ENCODE measurements around the gene TTBK2.
"Not testable (repeated sequence)": the region's sequence is repeated elsewhere in the genome, so short reads cannot be mapped to it uniquely, and the experiment has no call there.

TTBK2 gene

DNA sequence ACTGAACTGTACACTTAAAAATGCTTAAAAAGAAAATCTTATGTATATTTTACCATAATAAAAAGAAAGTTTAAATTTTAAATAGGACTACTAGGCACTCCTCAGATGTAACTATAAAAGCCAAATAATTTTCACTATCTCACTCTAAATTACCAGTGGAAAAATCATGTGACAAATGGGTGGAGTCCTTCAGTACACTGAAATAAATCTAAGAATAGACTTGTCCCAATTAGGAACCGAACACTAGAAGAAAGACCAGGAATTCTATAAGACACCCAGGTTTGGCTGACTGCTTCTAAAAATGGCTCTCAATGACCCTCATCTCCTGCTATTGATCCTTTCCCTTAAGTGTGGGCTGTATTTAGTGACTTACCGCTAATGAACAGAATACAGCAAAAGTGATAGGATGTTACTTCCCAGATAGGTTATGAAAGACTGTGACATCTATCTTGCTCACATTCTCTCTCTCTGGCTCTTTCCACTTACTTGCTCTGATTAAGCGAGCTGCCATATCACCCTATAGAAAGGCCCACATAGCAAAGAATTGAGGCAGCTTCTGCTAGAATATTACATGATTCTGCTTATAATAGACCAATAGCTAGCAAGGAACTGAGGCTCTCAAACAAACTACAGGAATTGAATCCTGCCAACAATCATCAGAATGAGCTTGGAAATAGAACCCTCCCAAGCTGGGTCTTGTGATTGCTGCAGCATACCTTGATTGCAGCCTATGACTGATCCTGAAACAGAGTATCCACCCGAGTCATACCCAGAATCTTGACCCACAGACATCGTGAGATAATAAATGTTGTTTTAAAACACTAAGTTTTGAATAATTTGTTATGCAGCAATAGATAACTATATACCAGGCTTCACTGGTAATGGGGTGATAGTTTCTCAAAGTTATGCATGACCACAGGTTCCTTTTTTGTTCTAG is 16.9 kb downstream of the TTBK2 start:
- DNase-seq: no peak

DNA sequence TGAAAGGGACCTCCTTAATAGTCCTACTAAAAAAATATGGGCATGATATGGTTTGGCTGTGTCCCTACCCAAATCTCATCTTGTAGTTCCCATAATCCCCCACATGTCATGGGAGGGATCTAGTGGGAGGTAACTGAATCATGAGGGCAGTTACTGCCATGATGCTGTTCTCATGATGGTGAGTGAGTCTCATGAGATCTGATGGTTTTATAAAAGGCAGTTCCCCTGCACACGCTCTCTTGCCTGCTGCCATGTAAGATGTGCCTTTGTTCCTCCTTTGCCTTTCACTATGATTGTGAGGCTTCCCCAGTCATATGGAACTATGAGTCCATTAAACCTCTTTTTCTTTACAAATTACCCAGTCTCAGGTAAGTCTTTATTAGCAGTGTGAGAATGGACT is 26.7 kb downstream of the TTBK2 start:
- DNase-seq: not testable (repeated sequence)

DNA sequence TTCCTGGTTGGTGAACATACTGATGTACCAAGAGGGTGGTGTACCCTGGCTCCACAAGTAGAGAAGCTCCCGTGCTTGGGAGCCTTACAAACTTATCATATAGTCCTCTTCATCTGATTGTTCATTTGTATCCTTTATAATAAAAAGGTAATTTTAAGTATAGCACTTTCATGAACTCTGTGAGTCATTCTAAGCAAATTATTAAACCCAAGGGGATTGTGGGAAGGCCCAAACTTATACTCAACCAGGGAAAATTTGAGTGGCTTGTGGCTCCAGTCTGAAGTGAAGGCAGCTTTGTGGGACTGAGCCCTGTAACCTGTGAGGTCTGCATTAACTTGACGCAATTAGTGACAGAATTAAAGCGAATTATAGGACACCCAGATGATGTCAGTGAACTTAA is 29.0 kb downstream of the TTBK2 start:
- no peak for DNase-seq

DNA sequence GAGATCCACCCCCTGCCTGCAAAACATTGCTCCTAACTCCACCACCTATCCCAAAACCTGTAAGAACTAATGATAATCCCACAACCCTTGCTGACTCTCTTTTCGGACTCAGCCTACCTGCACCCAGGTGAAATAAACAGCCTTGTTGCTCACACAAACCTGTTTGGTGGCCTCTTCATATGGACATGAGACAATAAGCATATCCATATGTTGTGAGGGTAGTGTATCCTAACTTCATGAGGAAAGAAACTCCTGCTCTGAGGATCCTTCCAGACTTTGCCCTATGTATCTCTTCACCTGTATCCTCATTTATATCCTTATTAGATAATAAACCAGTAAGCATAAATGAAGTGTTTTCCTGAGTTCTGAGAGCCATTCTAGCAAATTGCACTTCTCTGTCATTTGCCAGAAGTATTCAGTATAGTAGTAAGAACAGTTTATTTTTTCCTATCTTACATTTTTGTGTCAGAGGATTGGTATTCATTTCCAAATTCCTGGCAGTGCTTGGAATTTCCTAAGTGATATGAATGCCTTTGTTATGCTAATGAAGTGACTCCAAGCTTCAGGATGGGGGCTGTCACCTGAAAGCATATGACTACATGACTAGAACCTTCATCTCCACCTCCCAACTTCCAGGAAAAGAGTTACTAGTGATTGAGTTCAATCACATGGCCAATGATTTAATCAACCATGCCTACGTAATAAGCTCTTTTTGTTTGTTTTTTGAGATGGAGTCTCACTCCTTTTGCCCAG is 30.2 kb downstream of the TTBK2 start:
- no peak for DNase-seq

DNA sequence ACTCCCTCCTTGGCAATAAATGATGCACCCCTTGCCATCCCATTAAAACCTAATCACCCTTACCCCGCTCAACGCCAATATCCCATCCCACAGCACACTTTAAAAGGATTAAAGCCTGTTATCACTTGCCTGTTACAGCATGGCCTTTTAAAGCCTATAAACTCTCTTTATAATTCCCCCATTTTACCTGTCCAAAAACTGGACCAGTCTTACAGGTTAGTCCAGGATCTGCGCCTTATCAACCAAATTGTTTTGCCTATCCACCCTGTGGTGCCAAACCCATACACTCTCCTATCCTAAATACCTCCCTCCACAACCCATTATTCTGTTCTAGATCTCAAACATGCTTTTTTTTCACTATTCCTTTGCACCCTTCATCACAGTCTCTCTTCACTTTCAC is 33.2 kb downstream of the TTBK2 start:
- DNase-seq: not testable (repeated sequence)

DNA sequence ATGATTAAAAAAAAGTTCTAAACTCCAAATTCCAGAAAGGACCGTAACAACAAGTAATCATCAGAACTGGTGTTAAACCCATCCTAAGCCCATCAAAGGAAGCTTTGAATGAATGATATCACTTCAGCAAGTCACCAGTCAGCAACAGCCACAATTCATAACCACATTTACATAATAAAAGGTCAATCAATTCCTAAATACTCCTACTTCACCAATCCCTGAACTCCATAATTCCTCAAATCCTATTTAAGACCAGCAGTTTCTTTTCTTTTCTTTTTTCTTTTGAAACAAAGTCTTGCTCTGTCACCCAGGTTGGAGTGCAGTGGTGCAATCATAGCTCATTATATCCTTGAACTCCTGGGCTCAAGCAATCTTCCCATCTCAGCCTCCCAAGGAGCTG is 40.5 kb downstream of the TTBK2 start:
- DNase-seq: no peak

DNA sequence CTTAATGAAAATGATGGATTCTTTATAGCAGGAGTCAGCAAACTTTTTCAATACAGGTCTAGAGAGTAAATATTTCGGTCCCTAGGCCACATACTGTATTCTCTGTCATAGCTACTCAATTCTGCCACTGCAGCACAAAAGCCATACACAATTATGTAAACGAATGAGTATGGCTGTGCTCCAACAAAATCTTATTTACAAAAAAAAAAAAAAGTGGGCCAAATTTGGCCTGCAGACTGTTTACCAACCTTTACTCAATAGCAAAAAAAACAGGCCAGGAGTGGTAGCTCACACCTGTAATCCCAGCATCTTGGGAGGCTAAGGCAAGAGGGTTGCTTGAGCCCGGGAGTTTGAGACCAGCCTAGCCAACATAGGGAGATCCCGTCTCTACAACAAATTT is 41.1 kb downstream of the TTBK2 start:
- peak; percentile 68 for DNase-seq

DNA sequence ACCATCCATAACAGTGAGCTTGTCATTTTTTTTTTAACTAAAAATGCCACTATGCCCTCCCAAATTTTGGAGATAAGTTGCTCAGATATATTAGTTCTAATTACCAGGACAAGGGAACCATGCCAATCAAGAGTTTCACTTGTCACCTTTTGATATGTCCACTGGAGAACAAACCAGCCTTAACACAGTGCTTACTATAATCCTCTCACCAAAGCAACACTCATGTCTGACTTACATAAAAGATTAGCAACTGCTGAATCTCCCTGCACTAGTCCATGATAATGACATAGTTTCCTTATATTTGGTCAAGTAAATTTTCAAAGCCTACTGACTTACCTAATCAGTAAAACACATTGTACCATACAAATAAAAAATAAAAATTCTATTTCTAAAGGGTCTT is 44.4 kb downstream of the TTBK2 start:
- no peak for DNase-seq

DNA sequence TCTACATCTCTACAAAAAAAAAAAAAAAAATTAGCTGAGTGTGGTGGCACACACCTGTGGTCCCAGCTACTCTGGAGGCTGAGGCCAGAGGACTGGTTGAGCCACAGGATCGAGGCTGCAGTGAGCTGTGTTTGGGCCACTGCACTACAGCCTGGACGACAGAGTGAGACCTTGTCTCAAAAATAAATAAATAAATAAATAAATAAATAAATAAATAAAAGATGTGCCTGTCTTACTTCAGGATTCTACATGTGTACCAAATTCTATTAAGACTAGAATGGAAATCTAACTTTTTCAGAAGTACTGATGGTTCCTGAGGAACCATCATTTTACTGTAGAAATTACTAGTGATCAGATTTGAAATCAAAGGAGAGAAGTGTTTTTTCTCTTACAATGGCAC is 51.9 kb downstream of the TTBK2 start:
- no peak for DNase-seq

DNA sequence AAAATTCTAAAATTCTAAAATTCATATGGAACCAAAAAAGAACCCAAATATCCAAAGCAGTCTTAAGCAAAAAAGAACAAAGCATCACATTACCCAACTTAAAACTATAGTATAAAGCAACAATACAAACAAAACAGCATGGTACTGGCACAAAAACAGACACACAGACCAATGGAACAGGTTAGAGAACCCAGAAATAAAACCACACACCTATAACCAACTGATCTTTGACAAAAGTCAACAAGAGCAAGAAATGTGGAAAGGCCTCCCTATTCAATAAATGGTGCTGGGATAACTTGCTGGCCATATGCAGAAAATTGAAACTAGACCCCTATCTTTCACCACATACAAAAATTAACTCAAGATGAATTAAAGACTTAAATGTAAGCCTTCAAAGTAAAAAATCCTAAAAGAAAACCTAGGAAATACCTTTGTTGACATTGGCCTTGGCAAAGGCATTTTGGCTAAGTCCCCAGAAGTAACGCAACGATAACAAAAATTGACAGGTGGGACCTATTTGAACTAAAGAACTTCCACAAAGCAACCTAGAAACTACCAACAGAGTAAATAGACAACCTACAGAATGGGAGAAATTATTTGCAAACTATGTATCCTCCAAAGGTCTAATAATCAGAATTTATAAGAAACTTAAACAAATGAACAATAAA is 56.9 kb downstream of the TTBK2 start:
- peak; percentile 8 for DNase-seq

DNA sequence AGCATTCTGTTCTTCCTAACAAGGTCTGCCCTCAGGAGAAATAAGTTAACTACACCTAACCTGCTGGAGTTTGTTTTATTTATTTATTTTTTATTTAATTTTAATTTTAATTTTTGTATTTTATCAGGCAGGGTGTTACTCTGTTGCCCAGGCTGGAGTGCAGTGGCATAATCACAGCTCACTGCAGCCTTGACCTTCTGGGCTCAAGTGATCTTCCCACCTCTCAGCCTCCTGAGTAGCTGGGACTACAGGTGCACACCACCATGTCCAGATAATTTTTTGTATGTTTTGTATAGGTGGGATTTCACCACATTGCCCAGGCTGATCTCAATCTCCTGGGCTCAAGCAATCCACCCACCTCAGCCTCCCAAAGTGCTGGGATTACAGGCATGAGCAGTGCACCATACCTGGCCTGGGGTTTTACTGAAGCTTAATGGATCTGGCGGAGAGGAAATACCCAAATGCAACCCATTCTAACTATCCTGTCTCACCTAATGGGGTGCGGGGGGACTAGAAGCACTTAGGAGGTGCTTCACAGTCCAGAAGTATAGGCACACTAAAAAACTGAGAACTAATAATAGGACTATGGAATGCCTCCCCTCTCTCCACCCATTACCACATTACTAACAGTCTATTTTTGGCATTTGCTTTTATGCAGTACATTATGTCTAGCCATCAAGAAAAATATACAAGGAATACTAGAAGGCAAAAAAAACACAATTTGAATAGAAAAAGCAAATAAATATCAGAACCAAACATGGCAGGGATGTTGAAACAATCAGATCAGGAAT is 61.4 kb downstream of the TTBK2 start:
- DNase-seq: no peak

DNA sequence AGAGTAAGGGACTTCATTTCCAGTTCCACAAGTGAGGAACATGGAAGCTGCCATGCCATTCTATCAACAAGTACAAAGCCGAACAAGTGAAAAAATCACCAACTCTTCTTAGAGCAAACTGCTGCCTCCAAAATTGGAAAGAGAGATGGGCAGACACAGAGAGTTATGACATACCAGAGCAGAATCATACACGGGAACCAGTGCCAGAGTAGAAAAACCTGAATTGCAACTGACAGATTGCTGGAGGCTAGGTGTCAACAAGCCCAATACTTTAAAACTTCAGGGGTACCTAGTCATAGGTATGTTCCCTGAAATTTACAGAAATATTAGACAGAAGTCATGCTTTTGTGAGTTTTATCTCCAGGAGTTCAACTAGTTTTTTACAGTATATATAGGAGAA is 62.0 kb downstream of the TTBK2 start:
- no peak for DNase-seq

DNA sequence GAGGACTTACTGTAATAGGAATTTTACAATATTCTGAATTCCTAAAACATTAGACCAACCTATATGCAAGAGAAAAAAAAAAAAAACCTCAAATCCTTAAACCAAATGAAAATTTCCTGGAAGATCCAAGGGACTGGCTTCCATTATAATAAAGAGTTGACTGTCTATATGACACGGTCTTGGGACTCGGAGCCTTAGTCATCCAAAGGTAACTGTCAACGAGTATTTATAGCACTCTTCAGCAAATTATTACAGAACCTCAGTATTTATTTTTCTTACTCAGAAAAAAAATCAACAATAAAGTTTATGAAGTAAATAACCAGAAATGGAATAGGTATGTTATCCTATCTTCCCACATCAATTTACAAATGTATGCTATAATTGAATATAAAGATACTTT is 66.0 kb downstream of the TTBK2 start:
- DNase-seq: no peak

DNA sequence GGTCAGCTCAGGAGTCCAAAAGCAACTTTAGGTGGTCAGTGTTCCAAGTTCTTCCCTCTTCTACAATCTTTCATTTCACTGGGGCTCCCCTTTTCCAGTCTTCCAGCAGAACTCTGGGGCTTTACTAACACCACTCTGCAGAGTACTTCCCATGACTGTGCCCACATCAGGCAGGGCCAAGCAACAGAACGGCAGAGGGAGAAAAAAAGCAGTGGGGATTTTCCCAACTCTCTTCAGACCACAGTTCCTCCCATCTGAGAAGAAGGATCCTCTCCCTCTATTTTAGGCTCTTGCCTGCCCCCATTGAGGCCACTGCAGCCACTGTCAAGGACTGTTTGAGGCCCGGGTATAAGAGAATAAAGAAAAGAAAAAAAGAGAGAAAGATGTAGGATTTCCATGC is 70.7 kb downstream of the TTBK2 start:
- DNase-seq: no peak

DNA sequence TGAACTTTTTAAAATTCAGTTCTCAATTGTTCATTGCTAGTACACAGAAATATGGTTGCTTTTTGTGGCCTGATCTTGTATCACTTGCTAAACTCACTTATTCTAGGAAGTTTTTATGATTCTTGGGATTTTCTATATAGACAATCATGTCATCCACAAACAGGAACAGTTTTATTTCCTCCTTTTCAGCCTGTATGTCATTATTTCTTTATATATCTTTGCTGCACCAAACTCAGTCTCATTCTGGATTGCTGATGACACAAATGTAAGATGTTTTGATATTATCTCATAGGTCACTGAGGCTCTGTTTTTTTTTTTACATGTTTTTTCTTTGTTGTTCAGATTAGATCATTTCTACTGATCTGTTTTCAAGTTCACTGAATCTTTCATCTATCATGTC is 71.7 kb downstream of the TTBK2 start:
- DNase-seq: no peak

DNA sequence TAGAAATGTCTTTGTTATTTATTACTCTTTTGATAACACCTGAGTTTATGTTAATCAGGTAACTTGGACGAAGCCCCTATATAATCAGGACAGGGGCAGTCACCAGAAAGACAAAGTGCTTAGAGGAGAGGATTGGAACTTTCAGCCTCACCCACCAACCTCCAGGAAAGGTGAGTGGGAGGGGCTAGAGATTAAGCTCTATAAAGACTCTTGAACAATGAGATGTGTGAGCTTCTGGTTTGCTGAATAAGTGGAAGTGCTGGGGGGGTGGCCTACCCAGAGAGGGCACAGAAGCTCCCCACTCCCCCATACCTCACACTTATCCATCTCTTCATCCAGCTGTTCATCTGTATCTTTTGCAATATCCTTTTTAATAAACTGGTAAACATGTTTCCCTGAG is 73.9 kb downstream of the TTBK2 start:
- DNase-seq: no peak

DNA sequence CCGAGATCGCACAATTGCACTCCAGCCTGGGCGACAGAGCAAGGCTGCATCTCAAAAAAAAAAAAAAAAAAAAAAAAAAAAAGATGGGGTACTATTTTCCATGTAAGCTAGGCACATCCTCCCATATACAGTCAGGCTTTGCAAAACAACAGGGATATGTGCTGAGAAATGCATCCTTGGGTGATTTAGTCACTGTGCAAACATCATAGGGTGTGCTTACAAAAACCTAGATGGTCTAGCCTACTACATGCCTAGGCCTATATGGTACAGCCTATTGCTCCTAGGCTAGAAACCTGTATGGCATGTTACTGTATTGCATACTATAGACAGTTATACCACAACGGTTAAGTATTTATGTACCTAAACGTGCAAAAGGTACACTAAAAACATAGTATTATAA is 75.0 kb downstream of the TTBK2 start:
- no peak for DNase-seq

DNA sequence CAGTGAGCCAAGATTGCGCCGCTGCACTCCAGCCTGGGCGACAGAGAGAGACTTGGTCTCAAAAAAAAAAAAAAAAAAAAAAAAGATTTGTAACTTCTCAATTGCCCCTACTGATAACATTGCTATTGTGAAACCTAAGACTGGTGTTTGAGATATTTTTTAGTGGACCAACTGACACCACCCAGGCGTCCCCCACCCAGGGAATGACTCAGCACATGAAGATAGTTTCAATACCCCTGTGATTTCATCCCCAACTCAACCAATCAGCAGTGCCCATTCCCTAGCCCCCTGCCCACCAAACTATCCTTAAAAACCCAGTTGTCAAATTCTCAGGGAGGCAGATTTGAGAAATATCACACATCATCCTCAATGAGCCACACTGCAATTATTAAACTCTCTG is 76.9 kb downstream of the TTBK2 start:
- DNase-seq: no peak

DNA sequence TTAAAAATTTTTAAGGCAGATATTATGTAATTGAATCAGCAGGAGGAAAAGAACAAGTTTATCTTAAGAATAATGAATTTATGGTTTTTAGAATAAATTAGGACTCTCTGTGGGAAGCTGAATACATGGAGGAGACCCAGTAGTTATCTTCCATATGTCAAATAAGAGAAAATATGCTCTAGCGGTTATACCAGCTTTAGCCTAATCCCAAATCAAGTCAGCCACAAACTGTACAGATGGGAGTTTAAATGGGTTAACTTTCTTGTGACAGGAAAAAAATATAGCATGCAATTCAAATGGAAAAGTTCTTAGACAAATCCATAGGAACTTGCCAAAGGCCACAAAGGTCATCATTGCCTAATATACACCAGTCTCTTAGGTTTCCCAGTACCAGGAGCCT is 84.3 kb downstream of the TTBK2 start:
- no peak for DNase-seq

DNA sequence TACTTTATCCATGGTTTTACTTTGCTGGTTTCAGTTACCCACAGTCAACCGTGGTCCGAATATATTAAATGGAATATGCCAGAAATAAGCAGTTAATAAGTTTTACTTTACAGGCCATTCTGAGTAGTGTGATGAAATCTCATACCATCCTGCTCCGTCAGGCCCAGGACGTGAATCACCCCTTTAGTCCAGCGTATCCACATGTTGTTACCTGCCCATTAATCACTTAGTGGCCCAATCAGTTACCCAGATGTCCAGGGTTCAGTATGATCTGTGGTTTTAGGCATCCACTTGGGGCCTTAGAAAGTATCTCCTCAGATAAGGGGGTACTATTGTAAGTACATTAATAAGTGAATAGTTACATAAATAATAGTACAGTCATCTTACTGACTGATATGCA is 88.0 kb downstream of the TTBK2 start:
- no peak for DNase-seq

DNA sequence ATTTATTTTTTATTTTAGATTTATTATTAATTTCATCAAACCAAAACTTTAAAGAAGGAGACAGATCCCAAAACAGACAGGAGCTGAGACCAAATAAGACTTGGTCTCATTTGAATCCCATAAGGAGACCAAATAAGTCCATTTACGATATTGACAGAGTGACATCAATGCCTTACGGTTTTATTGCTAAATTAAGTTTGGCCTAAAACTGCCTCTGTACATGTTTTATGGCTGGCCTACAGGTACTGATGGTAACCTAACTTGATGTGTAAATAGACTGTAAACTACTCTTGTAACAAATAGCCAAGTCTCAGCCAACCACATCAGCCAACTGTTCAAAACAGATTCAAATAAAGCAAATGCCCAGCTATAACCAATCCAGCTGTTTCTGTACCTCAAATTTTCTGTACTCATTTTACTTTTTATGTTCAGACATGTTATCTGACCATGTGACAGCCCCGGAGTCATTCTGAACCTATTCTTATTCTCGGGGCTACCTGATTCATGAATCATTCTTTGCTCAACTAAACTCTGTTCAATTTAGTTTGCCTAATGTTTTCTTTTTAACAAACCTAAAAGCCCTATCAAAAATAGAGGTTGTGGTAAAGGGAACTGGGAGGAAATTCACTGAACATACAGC is 94.2 kb downstream of the TTBK2 start:
- no peak for DNase-seq

DNA sequence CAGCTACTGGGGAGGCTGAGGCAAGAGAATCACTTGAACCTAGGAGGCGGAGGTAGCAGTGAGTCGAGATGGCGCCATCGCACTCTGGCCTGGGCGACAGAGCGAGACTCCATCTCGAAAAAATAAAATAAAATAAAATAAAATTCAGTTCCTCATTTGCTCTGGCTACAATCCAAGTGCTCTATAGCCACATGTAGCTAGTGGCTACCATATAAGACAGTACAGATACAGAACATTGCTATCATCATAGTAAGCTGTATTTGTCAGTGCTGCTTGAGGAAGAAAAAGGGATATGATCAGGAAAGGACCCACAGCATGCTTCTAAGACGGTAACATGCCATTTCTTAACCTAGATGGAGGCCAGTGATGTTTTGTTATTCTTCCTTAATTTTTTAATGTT is 95.0 kb downstream of the TTBK2 start:
- DNase-seq: no peak

Measured in NCI-H774 (cell line).